ENCODE measurements around the gene CDC42EP2. TPM values are rescaled to one million over a fixed set of nuclear protein-coding genes. Genes with fewer than 3 reads are reported as not detected.

Gene CDC42EP2
- total and polyA plus RNA-seq, 2 of the 13 experiments (the other 11 are each of a cell fraction or from before 2014, with no cell fraction given) = 2.3 to 7.1 TPM

DNA sequence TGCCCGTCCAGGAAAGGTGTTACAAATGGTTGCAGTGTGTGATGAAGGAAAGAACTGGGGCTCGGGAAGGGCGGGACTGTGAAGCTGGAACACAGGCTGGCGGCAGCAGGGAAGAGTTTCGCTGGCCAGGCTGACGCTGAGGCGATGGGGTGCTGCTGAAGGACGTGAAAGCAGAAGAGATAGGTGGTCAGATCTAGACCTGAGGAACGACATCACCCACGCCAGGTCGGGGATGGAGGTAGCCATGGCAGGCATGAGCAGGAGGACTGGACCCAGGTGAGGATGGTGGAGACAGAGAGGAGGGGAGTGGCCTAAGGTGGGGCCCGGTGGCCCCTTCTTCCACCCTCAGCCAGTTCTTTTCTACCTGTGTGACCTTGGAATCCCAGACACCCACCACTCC lies 9.1 kb downstream of the CDC42EP2 start:
- intact Hi-C loops (cut with micrococcal nuclease; ENCODE audit: unreplicated experiment) = no loop called here
- ChIA-PET POLR2A (interaction anchor here (0.7 to 1.7 kb wide), 5 partner anchors 8 to 227 kb away, joined by 3 to 5 read pairs (median 4); no protein-coding TSS in a partner anchor), CTCF (ENCODE audit: low intra/inter-chr PET ratio, low total read pairs) (no interaction called here)
- Histone ChIP-seq H3K9me3 (ENCODE audit: low read length) (no peaks in the 10 kb centered on the region), H3K27me3 (ENCODE audit: control insufficient read depth in 1 of 2, insufficient read depth in 2 of 2, low read length in 2 of 2) (no peaks in the 10 kb centered on the region), H3K4me2 (ENCODE audit: low read depth, low read length) (no peak overlapping the region), H4K20me1 (ENCODE audit: insufficient read depth, low read length) (peaks cover 4% of the 10 kb centered on the region; the same call in 1 of the 2 replicates), H3K79me2 (ENCODE audit: insufficient read depth, low read length) (peaks cover 8% of the 10 kb centered on the region), H2AFZ (ENCODE audit: low read length) (no peak overlapping the region), H3K4me3 (replicated peaks in 1 of 3; ENCODE audit: insufficient read depth in 1 of 3, low read depth in 2 of 3, low read length in 3 of 3) (no peak overlapping the region), H3K9ac (ENCODE audit: insufficient read depth, low read depth, low read length) (no peak overlapping the region), H3K27ac (ENCODE audit: extremely low read length, insufficient read depth, low read length) (no peak overlapping the region), H3K36me3 (replicated peaks in 1 of 2; ENCODE audit: control insufficient read depth in 1 of 2, insufficient read depth in 2 of 2, low read length in 2 of 2) (peaks cover 7 to 24% of the 10 kb centered on the region in 2 experiments; a peak in 3 of 5 replicates), H3K4me1 (ENCODE audit: insufficient read depth, low read length) (no peaks in the 10 kb centered on the region; the same call in 1 of the 2 replicates)
- BruUV-seq (replicated peaks) = TSS peak; percentile 31
- in situ Hi-C loops (cut with HindIII; ENCODE audit: extremely low pct_ligation_motif_present, low pct_unique_long_range_greater_than_20kb) = no loop called here
- FAIRE-seq = no peak
- peak; percentile 29; the same call in 2 of the 3 replicates for ATAC-seq
- no peak for DNase-seq (ENCODE audit: low spot score)
- WGBS (ENCODE audit: low lambda C conversion rate) = 78% methylated on average over 11 of the region's 12 CpGs
- TF ChIP-seq AGO2 (optimal IDR thresholded peaks at IDR 0.05; ENCODE audit: low read depth, low read length) (peak; percentile 94), ZNF768 (CRISPR knock-in tag; IDR thresholded peaks at IDR 0.05) (0 out of 2 replicates have a peak, but pooled peaks have one; percentile 26), HNF4A (CRISPR knock-in tag; IDR thresholded peaks at IDR 0.05) (no peak), AGO1 (IDR thresholded peaks at IDR 0.05; ENCODE audit: low read depth, low read length, poor library complexity, severe bottlenecking) (peak; percentile 39), ZC3H13 (CRISPR knock-in tag; IDR thresholded peaks at IDR 0.05) (peak; percentile 83), ZNF12 (CRISPR knock-in tag; IDR thresholded peaks at IDR 0.05) (no peak), ZNF883 (CRISPR knock-in tag; IDR thresholded peaks at IDR 0.05; ENCODE audit: not compliant biosample characterization) (no peak), PAF1 (CRISPR knock-in tag; IDR thresholded peaks at IDR 0.05) (peak; percentile 60; the same call in 1 of the 2 replicates), SP1 (IDR thresholded peaks at IDR 0.05) (no peak), SP1 (CRISPR knock-in tag; IDR thresholded peaks at IDR 0.05) (0 out of 2 replicates have a peak, but pooled peaks have one; percentile 21), POLR2A (IDR thresholded peaks at IDR 0.05; ENCODE audit: insufficient read depth in 1 of 2, low read depth in 2 of 2, low read length in 2 of 2) (peak in 1 of 2 experiments; percentile 43; a peak in 1 of 4 replicates), ZNF160 (CRISPR knock-in tag; IDR thresholded peaks at IDR 0.05) (no peak), ZNF850 (CRISPR knock-in tag; conservative IDR thresholded peaks at IDR 0.05) (no peak), ZNF841 (CRISPR knock-in tag; IDR thresholded peaks at IDR 0.05; ENCODE audit: borderline replicate concordance) (no peak), ZFP36L1 (CRISPR knock-in tag; IDR thresholded peaks at IDR 0.05) (no peak)
- TF ChIP-seq, protein P1, sequence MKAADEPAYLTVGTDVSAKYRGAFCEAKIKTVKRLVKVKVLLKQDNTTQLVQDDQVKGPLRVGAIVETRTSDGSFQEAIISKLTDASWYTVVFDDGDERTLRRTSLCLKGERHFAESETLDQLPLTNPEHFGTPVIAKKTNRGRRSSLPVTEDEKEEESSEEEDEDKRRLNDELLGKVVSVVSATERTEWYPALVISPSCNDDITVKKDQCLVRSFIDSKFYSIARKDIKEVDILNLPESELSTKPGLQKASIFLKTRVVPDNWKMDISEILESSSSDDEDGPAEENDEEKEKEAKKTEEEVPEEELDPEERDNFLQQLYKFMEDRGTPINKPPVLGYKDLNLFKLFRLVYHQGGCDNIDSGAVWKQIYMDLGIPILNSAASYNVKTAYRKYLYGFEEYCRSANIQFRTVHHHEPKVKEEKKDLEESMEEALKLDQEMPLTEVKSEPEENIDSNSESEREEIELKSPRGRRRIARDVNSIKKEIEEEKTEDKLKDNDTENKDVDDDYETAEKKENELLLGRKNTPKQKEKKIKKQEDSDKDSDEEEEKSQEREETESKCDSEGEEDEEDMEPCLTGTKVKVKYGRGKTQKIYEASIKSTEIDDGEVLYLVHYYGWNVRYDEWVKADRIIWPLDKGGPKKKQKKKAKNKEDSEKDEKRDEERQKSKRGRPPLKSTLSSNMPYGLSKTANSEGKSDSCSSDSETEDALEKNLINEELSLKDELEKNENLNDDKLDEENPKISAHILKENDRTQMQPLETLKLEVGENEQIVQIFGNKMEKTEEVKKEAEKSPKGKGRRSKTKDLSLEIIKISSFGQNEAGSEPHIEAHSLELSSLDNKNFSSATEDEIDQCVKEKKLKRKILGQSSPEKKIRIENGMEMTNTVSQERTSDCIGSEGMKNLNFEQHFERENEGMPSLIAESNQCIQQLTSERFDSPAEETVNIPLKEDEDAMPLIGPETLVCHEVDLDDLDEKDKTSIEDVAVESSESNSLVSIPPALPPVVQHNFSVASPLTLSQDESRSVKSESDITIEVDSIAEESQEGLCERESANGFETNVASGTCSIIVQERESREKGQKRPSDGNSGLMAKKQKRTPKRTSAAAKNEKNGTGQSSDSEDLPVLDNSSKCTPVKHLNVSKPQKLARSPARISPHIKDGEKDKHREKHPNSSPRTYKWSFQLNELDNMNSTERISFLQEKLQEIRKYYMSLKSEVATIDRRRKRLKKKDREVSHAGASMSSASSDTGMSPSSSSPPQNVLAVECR (CRISPR knock-in tag; IDR thresholded peaks at IDR 0.05; ENCODE audit: borderline replicate concordance) = no peak
- TF ChIP-seq, protein P2, sequence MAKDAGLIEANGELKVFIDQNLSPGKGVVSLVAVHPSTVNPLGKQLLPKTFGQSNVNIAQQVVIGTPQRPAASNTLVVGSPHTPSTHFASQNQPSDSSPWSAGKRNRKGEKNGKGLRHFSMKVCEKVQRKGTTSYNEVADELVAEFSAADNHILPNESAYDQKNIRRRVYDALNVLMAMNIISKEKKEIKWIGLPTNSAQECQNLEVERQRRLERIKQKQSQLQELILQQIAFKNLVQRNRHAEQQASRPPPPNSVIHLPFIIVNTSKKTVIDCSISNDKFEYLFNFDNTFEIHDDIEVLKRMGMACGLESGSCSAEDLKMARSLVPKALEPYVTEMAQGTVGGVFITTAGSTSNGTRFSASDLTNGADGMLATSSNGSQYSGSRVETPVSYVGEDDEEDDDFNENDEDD (CRISPR knock-in tag; IDR thresholded peaks at IDR 0.05; ENCODE audit: borderline replicate concordance) = no peak
- TF ChIP-seq, protein P3, sequence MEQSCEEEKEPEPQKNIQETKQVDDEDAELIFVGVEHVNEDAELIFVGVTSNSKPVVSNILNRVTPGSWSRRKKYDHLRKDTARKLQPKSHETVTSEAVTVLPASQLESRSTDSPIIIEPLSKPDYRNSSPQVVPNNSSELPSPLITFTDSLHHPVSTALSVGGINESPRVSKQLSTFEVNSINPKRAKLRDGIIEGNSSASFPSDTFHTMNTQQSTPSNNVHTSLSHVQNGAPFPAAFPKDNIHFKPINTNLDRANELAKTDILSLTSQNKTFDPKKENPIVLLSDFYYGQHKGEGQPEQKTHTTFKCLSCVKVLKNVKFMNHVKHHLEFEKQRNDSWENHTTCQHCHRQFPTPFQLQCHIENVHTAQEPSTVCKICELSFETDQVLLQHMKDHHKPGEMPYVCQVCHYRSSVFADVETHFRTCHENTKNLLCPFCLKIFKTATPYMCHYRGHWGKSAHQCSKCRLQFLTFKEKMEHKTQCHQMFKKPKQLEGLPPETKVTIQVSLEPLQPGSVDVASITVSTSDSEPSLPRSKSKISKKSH (CRISPR knock-in tag; IDR thresholded peaks at IDR 0.05; ENCODE audit: borderline replicate concordance) = no peak
- TF ChIP-seq, protein P4, sequence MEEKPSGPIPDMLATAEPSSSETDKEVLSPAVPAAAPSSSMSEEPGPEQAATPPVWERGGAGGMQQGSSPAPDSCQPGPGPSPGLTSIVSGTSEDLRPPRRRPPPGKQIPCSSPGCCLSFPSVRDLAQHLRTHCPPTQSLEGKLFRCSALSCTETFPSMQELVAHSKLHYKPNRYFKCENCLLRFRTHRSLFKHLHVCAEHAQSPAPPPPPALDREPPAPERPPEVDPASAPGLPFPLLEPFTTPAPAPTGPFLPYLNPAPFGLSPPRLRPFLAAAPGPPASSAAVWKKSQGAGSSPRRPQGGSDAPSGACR (CRISPR knock-in tag; IDR thresholded peaks at IDR 0.05) = no peak
